T-helper 2 cell treated with Interferon-gamma antibody and Interleukin-4, amounts not matched to agents 5 μg/mL and 100 μg/mL, for 36 hours (primary cell): ENCODE measurements around the gene ASTL.

Experiments used
- DNase-seq: peaks from one replicate; pipeline ENCODE4 v3.0.0; 2021; ENCODE audit warnings: low spot score
- H3K27ac Mint-ChIP-seq: one replicate; pipeline ENCODE4 v1.8.0; 2021; ENCODE audit warnings: mild to moderate bottlenecking, mixed read lengths
- H3K27me3 Mint-ChIP-seq: one replicate; pipeline ENCODE4 v1.8.0; 2021; ENCODE audit warnings: low read depth, mixed read lengths
- H3K36me3 Mint-ChIP-seq: one replicate; pipeline ENCODE4 v1.8.0; 2021; ENCODE audit warnings: low read depth, mixed read lengths
- H3K4me1 Mint-ChIP-seq: one replicate; pipeline ENCODE4 v1.8.0; 2021; ENCODE audit warnings: low read depth, mixed read lengths
- H3K4me3 Mint-ChIP-seq: one replicate; pipeline ENCODE4 v1.8.0; 2022; ENCODE audit warnings: mild to moderate bottlenecking, moderate library complexity, mixed read lengths
- H3K9me3 Mint-ChIP-seq: one replicate; pipeline ENCODE4 v1.8.0; 2021; ENCODE audit warnings: mixed read lengths

ASTL gene

DNA sequence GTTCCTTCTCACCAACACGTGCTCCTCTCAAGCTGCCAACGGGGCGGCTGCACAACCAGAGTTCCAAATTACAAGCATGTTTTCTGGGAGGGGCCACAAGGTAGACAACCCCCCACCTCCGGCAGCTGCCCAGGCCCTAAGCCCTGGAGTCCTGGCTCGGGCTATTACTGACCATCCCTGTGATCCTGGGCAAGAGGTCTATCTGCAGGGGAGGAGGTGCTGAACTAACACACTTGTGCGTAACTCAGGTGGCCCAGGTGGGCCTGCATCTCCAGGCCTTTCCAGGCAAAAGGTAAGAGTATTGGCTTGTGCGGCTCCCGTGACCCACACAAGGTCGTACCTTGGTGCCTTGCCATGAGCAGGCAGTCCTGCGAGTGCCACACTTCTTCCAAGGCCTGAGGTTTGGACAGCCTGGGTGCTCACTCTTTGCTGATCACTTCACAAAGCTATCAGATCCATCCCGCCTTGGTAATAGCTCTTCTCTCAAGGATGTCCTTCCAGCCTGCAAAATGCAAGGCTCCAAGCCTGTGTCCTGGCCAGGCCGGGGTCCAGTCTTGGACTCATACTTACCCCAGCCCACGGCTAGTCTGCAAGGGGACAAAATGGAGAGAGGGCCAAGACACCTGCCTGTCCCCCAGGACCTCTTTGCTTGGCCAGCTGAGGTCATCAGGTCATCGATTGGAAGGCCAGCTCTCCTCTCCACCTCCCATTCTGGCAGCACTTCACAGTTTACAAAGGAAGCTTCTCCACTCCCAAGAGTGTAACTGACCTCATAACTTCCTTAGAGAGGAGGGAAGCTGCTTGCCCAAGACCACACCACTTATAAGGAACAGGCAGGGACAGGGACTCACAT lies 55.9 kb downstream of the ASTL start:
- no peak for DNase-seq
- peaks cover 4% of the 10 kb centered on the region for H3K4me1 Mint-ChIP-seq
- no peaks in the 10 kb centered on the region for H3K36me3 Mint-ChIP-seq
- H3K9me3 Mint-ChIP-seq, result no peaks in the 10 kb centered on the region
- H3K27ac Mint-ChIP-seq, result no peak overlapping the region
- peaks cover 22% of the 10 kb centered on the region for H3K27me3 Mint-ChIP-seq
- H3K4me3 Mint-ChIP-seq, result no peak overlapping the region

DNA sequence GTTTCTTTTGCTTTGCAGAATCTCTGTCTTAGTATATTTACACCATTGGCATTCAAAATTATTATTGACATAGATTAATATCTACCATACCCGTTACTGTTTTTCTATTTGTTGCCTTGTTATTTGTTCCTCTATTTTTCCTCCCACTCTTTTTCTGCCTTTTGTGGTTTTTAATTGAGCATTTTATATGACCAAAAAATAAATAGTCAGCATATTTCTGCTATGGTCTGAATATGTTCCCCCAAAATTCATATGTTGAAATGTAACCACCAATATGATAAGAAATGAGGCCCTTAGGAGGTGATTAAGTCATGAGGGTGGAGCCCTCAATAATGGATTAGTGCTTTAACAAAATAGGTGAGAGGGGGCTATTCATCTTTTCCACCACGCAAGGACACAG lies 57.3 kb downstream of the ASTL start:
- Mint-ChIP-seq H3K4me1 (no peaks in the 10 kb centered on the region), H3K4me3 (no peak overlapping the region), H3K27me3 (peaks cover 24% of the 10 kb centered on the region), H3K9me3 (no peaks in the 10 kb centered on the region), H3K27ac (no peak overlapping the region), H3K36me3 (no peaks in the 10 kb centered on the region)
- DNase-seq, result no peak

DNA sequence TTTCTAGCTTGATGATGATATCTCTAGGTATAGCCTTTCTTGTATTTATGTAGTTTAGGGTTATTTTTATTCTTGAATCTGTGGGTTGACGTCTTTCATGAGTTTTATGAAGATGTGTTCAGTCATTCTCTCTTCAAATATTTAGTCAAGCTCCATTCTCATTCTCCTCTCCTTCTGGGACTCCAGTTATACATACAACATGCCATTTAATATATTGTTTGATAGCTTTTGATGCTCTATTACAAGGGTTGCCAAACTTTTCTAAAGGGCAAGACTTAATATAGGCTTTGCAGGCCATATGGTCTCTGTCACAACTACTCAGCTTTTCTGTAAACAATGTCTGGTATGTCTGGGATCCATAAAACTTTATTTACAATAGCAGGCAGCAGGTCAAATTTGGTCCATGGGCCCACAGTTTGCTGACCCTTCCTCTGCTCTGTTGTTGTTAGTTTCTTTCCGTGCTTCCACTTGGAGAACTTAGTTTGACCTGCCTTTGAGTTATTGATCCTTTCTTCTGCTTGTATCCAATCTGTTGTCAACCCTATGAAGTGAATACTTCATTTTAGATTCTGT lies 63.0 kb downstream of the ASTL start:
- Mint-ChIP-seq H3K36me3 (no peaks in the 10 kb centered on the region), H3K9me3 (no peaks in the 10 kb centered on the region), H3K4me1 (no peaks in the 10 kb centered on the region), H3K27me3 (peaks cover 26% of the 10 kb centered on the region), H3K27ac (no peak overlapping the region), H3K4me3 (no peak overlapping the region)
- DNase-seq, result no peak

DNA sequence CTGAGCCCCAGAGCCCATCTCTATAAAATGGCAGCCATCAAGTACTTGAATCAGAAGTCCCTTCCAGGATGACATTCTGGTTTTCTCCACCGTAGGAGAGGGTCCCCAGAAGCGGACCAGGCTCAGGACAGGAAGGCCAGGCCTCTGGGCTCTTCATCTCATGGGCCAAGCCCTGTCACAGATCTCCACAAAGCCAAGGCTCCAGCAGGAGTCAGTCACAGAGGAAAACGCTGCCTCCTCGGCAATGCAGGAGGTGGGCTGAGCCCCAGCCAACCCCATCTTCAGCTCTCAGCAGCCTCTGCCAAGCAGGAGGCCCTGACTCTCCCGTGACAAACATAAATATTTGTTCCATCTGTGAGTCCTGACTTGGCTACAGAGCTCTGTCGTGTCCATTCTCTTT lies 64.1 kb downstream of the ASTL start:
- Mint-ChIP-seq H3K27ac (no peak overlapping the region), H3K27me3 (peaks cover 18% of the 10 kb centered on the region), H3K4me1 (no peaks in the 10 kb centered on the region), H3K36me3 (no peaks in the 10 kb centered on the region), H3K9me3 (no peaks in the 10 kb centered on the region), H3K4me3 (no peak overlapping the region)
- DNase-seq, result no peak

DNA sequence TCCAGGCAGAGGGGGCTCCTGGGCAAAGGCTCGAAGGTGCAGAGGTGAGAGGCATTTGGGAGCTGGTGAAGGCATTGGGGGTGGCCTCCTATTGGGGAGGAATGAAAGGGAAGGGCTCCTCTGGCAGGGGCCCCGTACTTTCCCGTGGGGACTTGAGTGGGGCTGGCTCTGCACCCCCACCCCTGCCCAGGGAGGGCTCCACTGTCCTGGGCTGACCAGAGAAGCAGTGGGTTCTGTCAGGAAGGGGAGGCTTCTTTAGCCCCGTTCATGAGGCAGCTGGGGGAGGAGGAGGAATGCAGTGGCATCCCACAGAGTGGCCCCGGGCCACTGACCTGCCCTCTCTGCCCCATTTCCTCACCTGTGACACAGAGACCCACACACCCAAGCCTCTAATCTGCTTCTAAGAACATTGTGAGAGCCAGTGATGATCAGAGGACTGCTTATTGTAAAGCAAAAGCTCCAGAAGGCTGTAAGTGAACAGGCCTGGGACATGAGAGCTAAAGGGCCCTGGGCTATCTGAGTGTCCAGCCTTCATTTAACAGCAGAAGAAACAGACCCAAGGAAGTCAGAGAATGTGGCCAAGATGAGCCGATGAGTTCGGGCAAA lies 65.0 kb downstream of the ASTL start:
- H3K4me1 Mint-ChIP-seq, result no peaks in the 10 kb centered on the region
- H3K9me3 Mint-ChIP-seq, result no peaks in the 10 kb centered on the region
- H3K27me3 Mint-ChIP-seq, result peaks cover 12% of the 10 kb centered on the region
- no peak overlapping the region for H3K27ac Mint-ChIP-seq
- H3K4me3 Mint-ChIP-seq, result no peak overlapping the region
- no peaks in the 10 kb centered on the region for H3K36me3 Mint-ChIP-seq
- DNase-seq, result no peak
